SH-SY5Y (cell line): ENCODE results near the gene IRF6.

Source experiments
- GATA2 ChIP-seq: IDR thresholded peaks from 2 replicates; pipeline ENCODE4 v1.6.1; 2011; ENCODE audit warnings: mild to moderate bottlenecking, low read depth, low read length
- GATA3 ChIP-seq: IDR thresholded peaks from 2 replicates; pipeline ENCODE4 v1.6.1; 2011; ENCODE audit warnings: low read depth, mild to moderate bottlenecking, low read length, moderate library complexity

GRCh38 chr1:209855623-209856022, 49.7 kb upstream of the IRF6 start:
- no peak for TF ChIP-seq GATA2
- TF ChIP-seq GATA3 = no peak
